Activated CD4-positive, alpha-beta T cell treated with anti-CD3 and anti-CD28 coated beads, Interleukin-2, amount 50 U/mL, for 48 hours (primary cell): ENCODE data around the gene XKR8.

Source experiments
- DNase-seq, 2 experiments: peaks; one replicate each; pipeline ENCODE4 v3.0.0-alpha.2; 2020

Gene XKR8

GRCh38 chr1:27959792-27960603 is at the start of gene XKR8:
Gene XKR8 (plus strand): TSS chr1:27959973. CDS start chr1:27960070, 97 bp downstream.
- DNase-seq, result peak; percentile 84 to 86

GRCh38 chr1:27912429-27912828 is 47.3 kb upstream of the XKR8 start:
- peak in 1 of 2 experiments; percentile 5 for DNase-seq

GRCh38 chr1:27915082-27915575 is 44.6 kb upstream of the XKR8 start:
- no peak for DNase-seq

GRCh38 chr1:27922272-27922671 is 37.5 kb upstream of the XKR8 start:
- DNase-seq, result no peak

- no peak for DNase-seq
These were observed 31.4 kb upstream of the XKR8 start for GRCh38 chr1:27928216-27928954.

- no peak for DNase-seq
These were observed 28.6 kb upstream of the XKR8 start for GRCh38 chr1:27931184-27931583.

GRCh38 chr1:27931759-27932158 is 28.0 kb upstream of the XKR8 start:
- DNase-seq, result no peak

- peak in 1 of 2 experiments; percentile 31 for DNase-seq
These were observed 24.8 kb upstream of the XKR8 start, which contains the start of gene SMPDL3B for GRCh38 chr1:27934818-27935549. Gene SMPDL3B (plus strand): TSS chr1:27935000. CDS start chr1:27935184, 184 bp downstream.

- no peak for DNase-seq
These were observed 24.1 kb upstream of the XKR8 start for GRCh38 chr1:27935721-27936120.

GRCh38 chr1:27936370-27936769 is 23.4 kb upstream of the XKR8 start:
- DNase-seq, result no peak

- no peak for DNase-seq
These were observed 22.3 kb upstream of the XKR8 start for GRCh38 chr1:27937524-27937836.

GRCh38 chr1:27938488-27938887 is 21.3 kb upstream of the XKR8 start:
- no peak for DNase-seq

- DNase-seq, result peak; percentile 80 to 84
These were observed 19.5 kb upstream of the XKR8 start for GRCh38 chr1:27940297-27940696.

GRCh38 chr1:27940870-27941560 is 18.8 kb upstream of the XKR8 start:
- no peak for DNase-seq

- no peak for DNase-seq
These were observed 17.9 kb upstream of the XKR8 start for GRCh38 chr1:27941671-27942540.

GRCh38 chr1:27945020-27945419 is 14.8 kb upstream of the XKR8 start:
- no peak for DNase-seq

GRCh38 chr1:27949027-27949426 is 10.7 kb upstream of the XKR8 start:
- DNase-seq, result no peak

- no peak for DNase-seq
These were observed 8.4 kb upstream of the XKR8 start for GRCh38 chr1:27951396-27951795.

GRCh38 chr1:27952147-27952546 is 7.6 kb upstream of the XKR8 start:
- no peak for DNase-seq

- no peak for DNase-seq
These were observed 5.6 kb upstream of the XKR8 start for GRCh38 chr1:27954186-27954585.

- no peak for DNase-seq
These were observed 4.7 kb upstream of the XKR8 start for GRCh38 chr1:27955076-27955475.

- DNase-seq, result no peak
These were observed 3.0 kb upstream of the XKR8 start for GRCh38 chr1:27956761-27957160.
